ENCODE measurements around the gene NXPH4. TPM values are rescaled to one million over a fixed set of nuclear protein-coding genes. Genes with fewer than 3 reads are reported as not detected.

NXPH4 gene
- total and polyA plus RNA-seq, 10 of the 15 experiments (the other 5 are each of a cell fraction or from before 2014, with no cell fraction given): 0.03 to 0.26 TPM; not detected in 8

GRCh38 chr12:57205931-57206330 is 10.7 kb upstream of the NXPH4 start (continued):
- TF ChIP-seq ZZZ3 (IDR thresholded peaks at IDR 0.05; ENCODE audit: control insufficient read depth, insufficient read length, low read depth): no peak

GRCh38 chr12:57207731-57208630 is 8.6 kb upstream of the NXPH4 start:
- FAIRE-seq (no peak), DNase-seq (ENCODE audit: low read depth, low spot score) (no peak), ATAC-seq (peak; percentile 68)
- Histone ChIP-seq H3K9me3 (replicated peaks; ENCODE audit: control insufficient read depth, insufficient read depth, low read length) (no peaks in the 10 kb centered on the region), H3K27ac (ENCODE audit: control insufficient read depth, insufficient read depth) (no peak overlapping the region), H3K4me1 (ENCODE audit: control insufficient read depth, insufficient read depth, low read length) (no peaks in the 10 kb centered on the region), H3K4me3 (no peak overlapping the region), H3K27me3 (replicated peaks in 1 of 2; ENCODE audit: control insufficient read depth in 2 of 2, insufficient read depth in 2 of 2, low read length in 1 of 2) (no peaks in the 10 kb centered on the region; a peak in 1 of 4 replicates), H3K4me2 (ENCODE audit: control insufficient read depth, insufficient read depth) (no peak overlapping the region), H3K79me2 (ENCODE audit: control insufficient read depth, insufficient read depth, low read length) (no peaks in the 10 kb centered on the region), H4K20me1 (ENCODE audit: control insufficient read depth, insufficient read depth) (no peaks in the 10 kb centered on the region), H2AFZ (ENCODE audit: control insufficient read depth, low read depth, low read length) (no peak overlapping the region), H3K36me3 (ENCODE audit: control insufficient read depth in 2 of 2, insufficient read depth in 2 of 2, low read length in 1 of 2) (no peaks in the 10 kb centered on the region), H3K9ac (ENCODE audit: control insufficient read depth, insufficient read depth, low read length) (no peak overlapping the region)
- ChIA-PET POLR2A (interaction anchor here (0.5 kb wide), 1 partner anchor 74 kb away, joined by 3 read pairs; no protein-coding TSS in a partner anchor), SMC1A (ENCODE audit: uncharacterized antibody, unreplicated experiment) (no interaction called here), CTCF (interaction anchor here (1.1 to 1.4 kb wide), 2 partner anchors 35 to 84 kb away, joined by 3 to 5 read pairs; no protein-coding TSS in a partner anchor), RAD21 (ENCODE audit: unreplicated experiment) (no interaction called here)
- in situ Hi-C loops (cut with MboI): no loop called here
- intact Hi-C loops (cut with micrococcal nuclease; ENCODE audit: unreplicated experiment): no loop called here
- WGBS (ENCODE audit: insufficient coverage, insufficient replicate concordance, low lambda C conversion rate, missing lambda C conversion rate): 48% methylated on average over 29 of the region's 29 CpGs
- BruUV-seq (replicated peaks): no TSS peak
- TF ChIP-seq STAT1 (conservative IDR thresholded peaks at IDR 0.05) (no peak), NBN (IDR thresholded peaks at IDR 0.05) (no peak), MYC (IDR thresholded peaks at IDR 0.05; ENCODE audit: insufficient read depth, insufficient read length, insufficient replicate concordance, low read length, severe bottlenecking) (no peak), TCF3 (IDR thresholded peaks at IDR 0.05; ENCODE audit: borderline replicate concordance, insufficient read depth, low read depth, low read length) (no peak), BCL11A (IDR thresholded peaks at IDR 0.05; ENCODE audit: low read depth, low read length) (no peak), IRF4 (IDR thresholded peaks at IDR 0.05; ENCODE audit: low read depth, low read length) (no peak), CREB1 (IDR thresholded peaks at IDR 0.05; ENCODE audit: low read depth) (no peak), KAT2A (conservative IDR thresholded peaks at IDR 0.05; ENCODE audit: control insufficient read depth, low read depth, low read length) (no peak), GATAD2B (conservative IDR thresholded peaks at IDR 0.05; ENCODE audit: low read depth) (no peak), ZNF274 (IDR thresholded peaks at IDR 0.05; ENCODE audit: insufficient read depth, insufficient read length) (no peak), HCFC1 (IDR thresholded peaks at IDR 0.05; ENCODE audit: low read length) (no peak), RAD21 (IDR thresholded peaks at IDR 0.05; ENCODE audit: insufficient read depth, low read depth, low read length) (no peak), SPI1 (IDR thresholded peaks at IDR 0.05; ENCODE audit: borderline replicate concordance, insufficient read depth, low read depth, low read length) (no peak)
- TF ChIP-seq, protein P1, sequence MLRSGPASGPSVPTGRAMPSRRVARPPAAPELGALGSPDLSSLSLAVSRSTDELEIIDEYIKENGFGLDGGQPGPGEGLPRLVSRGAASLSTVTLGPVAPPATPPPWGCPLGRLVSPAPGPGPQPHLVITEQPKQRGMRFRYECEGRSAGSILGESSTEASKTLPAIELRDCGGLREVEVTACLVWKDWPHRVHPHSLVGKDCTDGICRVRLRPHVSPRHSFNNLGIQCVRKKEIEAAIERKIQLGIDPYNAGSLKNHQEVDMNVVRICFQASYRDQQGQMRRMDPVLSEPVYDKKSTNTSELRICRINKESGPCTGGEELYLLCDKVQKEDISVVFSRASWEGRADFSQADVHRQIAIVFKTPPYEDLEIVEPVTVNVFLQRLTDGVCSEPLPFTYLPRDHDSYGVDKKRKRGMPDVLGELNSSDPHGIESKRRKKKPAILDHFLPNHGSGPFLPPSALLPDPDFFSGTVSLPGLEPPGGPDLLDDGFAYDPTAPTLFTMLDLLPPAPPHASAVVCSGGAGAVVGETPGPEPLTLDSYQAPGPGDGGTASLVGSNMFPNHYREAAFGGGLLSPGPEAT (IDR thresholded peaks at IDR 0.05; ENCODE audit: low read depth): no peak
- TF ChIP-seq, protein P2, sequence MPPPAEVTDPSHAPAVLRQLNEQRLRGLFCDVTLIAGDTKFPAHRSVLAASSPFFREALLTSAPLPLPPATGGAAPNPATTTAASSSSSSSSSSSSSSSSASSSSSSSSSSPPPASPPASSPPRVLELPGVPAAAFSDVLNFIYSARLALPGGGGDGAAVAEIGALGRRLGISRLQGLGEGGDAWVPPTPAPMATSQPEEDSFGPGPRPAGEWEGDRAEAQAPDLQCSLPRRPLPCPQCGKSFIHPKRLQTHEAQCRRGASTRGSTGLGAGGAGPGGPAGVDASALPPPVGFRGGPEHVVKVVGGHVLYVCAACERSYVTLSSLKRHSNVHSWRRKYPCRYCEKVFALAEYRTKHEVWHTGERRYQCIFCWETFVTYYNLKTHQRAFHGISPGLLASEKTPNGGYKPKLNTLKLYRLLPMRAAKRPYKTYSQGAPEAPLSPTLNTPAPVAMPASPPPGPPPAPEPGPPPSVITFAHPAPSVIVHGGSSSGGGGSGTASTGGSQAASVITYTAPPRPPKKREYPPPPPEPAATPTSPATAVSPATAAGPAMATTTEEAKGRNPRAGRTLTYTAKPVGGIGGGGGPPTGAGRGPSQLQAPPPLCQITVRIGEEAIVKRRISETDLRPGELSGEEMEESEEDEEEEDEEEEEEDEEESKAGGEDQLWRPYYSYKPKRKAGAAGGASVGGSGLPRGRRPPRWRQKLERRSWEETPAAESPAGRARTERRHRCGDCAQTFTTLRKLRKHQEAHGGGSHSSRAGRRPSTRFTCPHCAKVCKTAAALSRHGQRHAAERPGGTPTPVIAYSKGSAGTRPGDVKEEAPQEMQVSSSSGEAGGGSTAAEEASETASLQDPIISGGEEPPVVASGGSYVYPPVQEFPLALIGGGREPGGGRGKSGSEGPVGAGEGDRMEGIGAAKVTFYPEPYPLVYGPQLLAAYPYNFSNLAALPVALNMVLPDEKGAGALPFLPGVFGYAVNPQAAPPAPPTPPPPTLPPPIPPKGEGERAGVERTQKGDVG (CRISPR knock-in tag; IDR thresholded peaks at IDR 0.05): no peak
